GM06990 (cell line): ENCODE measurements around the gene DCUN1D2.

Source experiments
- DNase-seq: peaks from one replicate; pipeline ENCODE4 v3.0.0-alpha.2; 2011; ENCODE audit not compliant: insufficient read length; ENCODE audit errors: extremely low read depth
- H3K27me3 ChIP-seq: replicated peaks from 2 replicates; pipeline ENCODE4 v1.6.0; 2011; ENCODE audit warnings: low read length; ENCODE audit not compliant: control insufficient read depth, insufficient read depth
- H3K36me3 ChIP-seq: 2 replicates; pipeline ENCODE4 v1.5.1; 2011; ENCODE audit warnings: low read length; ENCODE audit not compliant: control insufficient read depth, insufficient read depth
- H3K4me3 ChIP-seq: replicated peaks from 2 replicates; pipeline ENCODE4 v1.5.1; 2011; ENCODE audit warnings: low read depth, mild to moderate bottlenecking, control low read depth, low read length
- CTCF ChIP-seq: IDR thresholded peaks from 2 replicates; pipeline ENCODE4 v1.5.1; 2011; ENCODE audit warnings: low read length, control low read depth, mild to moderate bottlenecking, inconsistent platforms; ENCODE audit not compliant: insufficient read depth, poor library complexity, severe bottlenecking

The DCUN1D2 gene

DNA sequence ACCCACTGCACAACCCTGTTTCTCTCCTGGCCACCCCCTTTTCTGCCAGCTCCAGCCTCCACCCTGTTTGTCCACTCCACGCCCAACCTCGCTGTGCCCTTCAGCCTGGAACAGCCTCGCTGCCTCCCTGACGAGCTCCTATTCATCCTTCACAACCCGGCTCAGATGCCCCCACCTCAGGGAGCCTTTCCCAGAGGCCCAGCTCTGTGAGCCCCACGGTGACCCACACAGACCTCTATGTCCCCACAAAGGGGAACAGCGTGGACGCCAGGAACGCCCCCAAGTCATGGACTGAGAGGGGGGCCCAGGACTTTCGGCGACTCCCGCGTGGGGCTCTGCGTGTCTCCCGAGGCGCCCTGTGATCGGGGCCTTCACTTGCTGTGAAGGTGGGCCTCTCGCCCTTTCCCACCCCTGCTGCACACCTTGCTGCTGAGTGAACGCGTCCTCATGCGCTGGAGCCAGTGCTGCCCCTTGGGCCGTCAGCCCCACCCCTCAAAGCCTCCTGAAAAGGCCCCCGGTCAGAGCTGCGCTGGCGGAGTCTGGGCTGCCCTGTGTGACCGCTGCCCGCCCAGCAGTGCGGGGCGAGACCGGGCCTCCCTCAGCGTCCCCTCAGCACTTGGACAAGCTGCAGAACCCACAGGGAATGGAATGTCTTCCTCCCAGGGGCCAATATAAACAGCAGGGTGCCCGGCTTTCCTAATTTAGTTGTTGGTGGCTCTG is 77.2 kb downstream of the DCUN1D2 start:
- H3K27me3 ChIP-seq, result no peaks in the 10 kb centered on the region; the same call in 1 of the 2 replicates
- no peaks in the 10 kb centered on the region for H3K36me3 ChIP-seq
- no peak overlapping the region for H3K4me3 ChIP-seq
- DNase-seq, result no peak
- no peak for TF ChIP-seq CTCF

DNA sequence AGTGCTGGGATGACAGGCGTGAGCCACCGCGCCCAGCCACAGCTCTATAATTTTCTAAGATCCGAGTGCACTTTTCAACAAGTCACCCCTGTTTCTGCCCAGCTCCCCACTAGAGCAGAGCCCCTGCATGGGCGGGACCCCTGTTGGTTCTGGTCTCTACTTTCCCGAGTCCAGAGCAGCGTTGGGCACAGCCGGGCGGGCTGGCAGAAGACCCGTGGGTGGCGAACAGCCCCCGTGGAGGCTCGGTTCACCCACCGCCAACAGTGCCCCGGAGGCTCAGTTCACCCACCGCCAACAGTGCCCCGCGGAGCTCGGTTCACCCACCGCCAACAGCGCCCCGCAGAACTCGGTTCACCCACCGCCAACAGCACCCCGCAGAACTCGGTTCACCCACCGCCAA is 78.1 kb downstream of the DCUN1D2 start:
- Histone ChIP-seq H3K27me3 (no peaks in the 10 kb centered on the region; the same call in 1 of the 2 replicates), H3K36me3 (no peaks in the 10 kb centered on the region), H3K4me3 (no peak overlapping the region)
- DNase-seq, result no peak
- no peak for TF ChIP-seq CTCF

DNA sequence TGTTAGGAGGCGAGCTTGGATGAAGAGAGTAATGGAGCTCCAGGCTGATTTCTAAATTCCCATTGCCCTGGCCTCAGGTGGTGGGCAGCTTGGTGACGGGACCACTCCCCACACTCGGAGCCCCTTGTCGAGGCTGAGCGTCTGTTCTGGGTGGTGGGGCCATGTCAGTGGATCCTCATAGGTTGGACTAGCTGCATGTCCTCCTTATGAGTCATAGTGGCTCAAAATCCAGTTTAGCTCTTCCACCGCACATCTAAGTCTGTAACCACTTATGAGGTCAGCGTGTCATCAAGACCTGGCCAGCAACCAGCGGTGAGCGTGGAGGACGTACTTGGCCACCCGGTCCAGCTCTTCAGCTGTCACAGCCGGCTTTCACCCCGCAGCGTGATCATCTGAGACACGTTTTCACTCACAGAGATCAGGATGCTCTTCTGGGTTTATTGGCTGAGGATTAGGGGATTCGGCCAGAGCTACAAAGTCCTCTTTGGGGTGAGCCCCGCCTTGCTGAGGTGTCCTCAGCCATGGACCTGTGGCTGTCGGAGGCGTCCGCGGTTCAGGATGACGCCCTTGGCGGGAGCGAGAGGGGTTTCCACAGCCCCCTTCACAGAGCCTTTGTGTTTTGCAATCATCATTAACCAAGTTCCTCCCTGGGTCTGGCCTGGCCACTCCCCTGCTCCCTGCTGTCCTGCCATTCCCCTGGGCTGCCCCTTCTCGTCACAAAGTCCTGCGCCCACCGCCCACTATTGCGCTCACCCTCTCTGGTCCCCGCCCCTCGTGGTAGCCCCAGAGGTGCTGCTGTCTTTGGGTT is 79.1 kb downstream of the DCUN1D2 start:
- TF ChIP-seq CTCF, result no peak
- H3K27me3 ChIP-seq, result no peaks in the 10 kb centered on the region; the same call in 1 of the 2 replicates
- no peak overlapping the region for H3K4me3 ChIP-seq
- DNase-seq, result no peak
- H3K36me3 ChIP-seq, result no peaks in the 10 kb centered on the region

- no peak for DNase-seq
- Histone ChIP-seq H3K27me3 (no peaks in the 10 kb centered on the region; the same call in 1 of the 2 replicates), H3K36me3 (no peaks in the 10 kb centered on the region), H3K4me3 (no peak overlapping the region)
- no peak for TF ChIP-seq CTCF
These were observed 79.9 kb downstream of the DCUN1D2 start for GRCh38 chr13:113410472-113411201.

DNA sequence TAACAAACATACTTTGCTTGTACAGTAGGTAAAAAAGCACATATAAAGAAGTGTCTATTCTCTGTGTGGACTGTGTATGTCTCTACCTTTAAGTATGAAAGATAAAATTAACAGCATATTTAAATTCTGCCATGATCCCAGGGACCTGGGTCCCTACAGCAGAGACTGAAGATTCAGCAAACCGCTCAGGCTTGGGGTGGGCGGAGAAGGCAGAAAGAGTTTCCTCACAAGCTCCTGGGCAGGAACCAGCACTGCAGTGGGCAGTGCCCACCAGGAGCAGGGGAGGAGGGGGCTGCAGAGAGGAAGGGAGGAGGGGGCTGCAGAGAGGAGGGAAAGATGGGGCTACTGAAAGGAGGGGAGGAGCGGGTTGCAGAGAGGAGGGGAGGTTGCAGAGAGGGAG is 81.9 kb downstream of the DCUN1D2 start:
- no peak for TF ChIP-seq CTCF
- H3K36me3 ChIP-seq, result no peaks in the 10 kb centered on the region
- DNase-seq, result no peak
- no peaks in the 10 kb centered on the region; the same call in 1 of the 2 replicates for H3K27me3 ChIP-seq
- H3K4me3 ChIP-seq, result no peak overlapping the region
